HFFc6 (cell line): ENCODE data around the gene SSR4. TPM values are rescaled to one million over a fixed set of nuclear protein-coding genes. Genes with fewer than 3 reads are reported as not detected.
"Not testable (repeated sequence)": the region's sequence is repeated elsewhere in the genome, so short reads cannot be mapped to it uniquely, and the experiment has no call there.

ENCODE experiments used
- DNase-seq: peaks from one replicate; pipeline ENCODE4 v3.0.0-alpha.2; 2018
- H3K27ac Mint-ChIP-seq: 2 replicates; pipeline ENCODE4 v1.8.0; 2020; ENCODE audit warnings: mild to moderate bottlenecking, mixed read lengths
- H3K27me3 Mint-ChIP-seq: 2 replicates; pipeline ENCODE4 v1.8.0; 2021; ENCODE audit warnings: mild to moderate bottlenecking, moderate library complexity, mixed read lengths; ENCODE audit not compliant: insufficient read depth
- H3K36me3 Mint-ChIP-seq: 2 replicates; pipeline ENCODE4 v1.8.0; 2021; ENCODE audit warnings: low read depth, mixed read lengths
- H3K4me1 Mint-ChIP-seq: 2 replicates; pipeline ENCODE4 v1.8.0; 2020; ENCODE audit warnings: low read depth, mixed read lengths
- H3K4me3 Mint-ChIP-seq: 2 replicates; pipeline ENCODE4 v1.8.0; 2020; ENCODE audit warnings: mild to moderate bottlenecking, moderate library complexity, mixed read lengths
- H3K9me3 Mint-ChIP-seq: 2 replicates; pipeline ENCODE4 v1.8.0; 2020; ENCODE audit warnings: mild to moderate bottlenecking, mixed read lengths
- long read RNA-seq: library from polyadenylated mRNA; unstranded; transcript quantifications from one replicate; pipeline ENCODE4 v2.0.0, GENCODE V29; 2019
- total RNA-seq, 6 experiments: library from RNA; stranded (reverse); fragmentation: NEBNext Ultra II Directional; extraction: Animal tissue kit (Norgen Biotek cat#: 25700); gene quantifications; 2 replicates in 1 of 6; 3 replicates in 5 of 6; pipeline ENCODE4 v1.2.3, GENCODE V29; 2021
- TF ChIP-seq, protein P1 (sequence below): fragments of 200-600 bp; sonication (generic); IDR thresholded peaks from 2 replicates; pipeline ENCODE4 v1.5.0; 2021; ENCODE audit warnings: antibody characterized with exemption, mild to moderate bottlenecking

SSR4 gene
- total RNA-seq: 100 to 1,000 TPM; 171 to 247 (median 182) TPM
- long read RNA-seq, transcript SSR4-203 (6 exons, 643 nt): major isoform, 247 of 271 reads
- long read RNA-seq, partial matches to known transcripts: 6 of 271 reads
- long read RNA-seq, other reads (novel, unspliced or antisense): 9 of 271 reads

DNA sequence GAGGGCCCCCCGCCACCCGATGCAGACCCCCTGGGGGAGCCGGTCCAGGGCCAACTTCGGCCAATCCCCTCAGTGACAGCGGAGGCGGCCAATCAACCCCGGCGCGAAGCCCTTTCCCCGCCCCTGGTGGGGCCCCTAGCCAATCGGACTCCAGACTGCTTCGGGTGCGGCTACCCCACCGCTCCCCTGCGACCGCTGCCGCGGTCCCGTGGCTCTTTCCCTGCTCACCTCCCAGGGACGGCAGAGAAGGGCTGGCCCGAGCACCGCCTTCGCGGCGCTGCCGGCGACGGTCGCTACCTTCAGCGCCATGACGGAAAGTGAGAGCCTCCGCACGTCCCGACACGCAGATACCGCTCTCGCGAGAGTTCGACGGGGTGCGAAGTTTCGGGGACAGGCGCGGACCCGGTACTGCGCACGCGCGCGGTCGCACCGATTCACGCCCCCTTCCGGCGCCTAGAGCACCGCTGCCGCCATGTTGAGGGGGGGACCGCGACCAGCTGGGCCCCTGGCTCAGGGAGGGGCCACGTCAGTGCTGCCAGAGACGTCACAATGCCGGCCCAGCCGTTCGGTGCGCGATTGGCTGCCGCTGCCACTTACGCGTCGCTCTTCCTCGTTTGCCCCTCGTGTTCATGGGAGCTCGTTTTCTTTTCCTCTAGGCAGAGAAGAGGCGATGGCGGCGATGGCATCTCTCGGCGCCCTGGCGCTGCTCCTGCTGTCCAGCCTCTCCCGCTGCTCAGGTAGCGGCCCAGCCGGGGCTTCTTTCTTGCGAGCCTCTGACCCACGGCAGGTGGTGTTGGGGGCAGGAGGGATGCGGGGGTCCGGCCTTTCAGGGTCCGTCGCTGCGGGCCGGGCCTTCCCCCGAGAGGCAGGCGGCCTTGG, at the start of gene SSR4, which contains the start of gene IDH3G:
Gene SSR4, plus strand, starts transcription at position 651 of the 879 bp plus-strand sequence. Its CDS starts 20 bp downstream, at position 671.
Gene IDH3G, minus strand, starts transcription at position 358 of the 879 bp plus-strand sequence. Its CDS starts 49 bp downstream, at position 309.
- Mint-ChIP-seq H3K36me3 (peaks cover 4% of the 10 kb centered on the region), H3K4me3 (peak within 1 kb of the TSS; percentile 95), H3K4me1 (peaks cover 18% of the 10 kb centered on the region)

DNA sequence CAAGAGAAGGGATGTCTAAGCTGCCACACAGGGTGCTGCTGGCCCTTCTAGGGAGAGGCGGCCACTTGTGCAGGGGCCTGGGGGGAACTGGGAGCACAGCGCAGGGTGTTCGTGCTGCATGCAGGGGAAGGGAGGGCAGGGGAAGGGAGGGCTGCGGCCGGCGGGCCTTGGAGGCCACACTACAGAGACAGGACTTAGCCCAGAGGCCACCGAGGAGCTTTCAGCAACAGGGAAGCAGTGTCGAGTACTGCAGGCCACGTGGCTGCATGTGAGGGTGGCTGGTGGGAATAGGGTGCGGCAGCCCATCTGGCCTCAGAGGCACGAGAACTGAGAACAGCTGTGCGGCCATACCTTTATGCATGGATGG, 49.4 kb upstream of the SSR4 start:
- H3K4me3 Mint-ChIP-seq: not testable (repeated sequence)

More for the DNA sequence above, at the start of gene SSR4, which contains the start of gene IDH3G:
- H3K9me3 Mint-ChIP-seq: no peaks in the 10 kb centered on the region
- peak within 1 kb of the TSS; percentile 92 for H3K27ac Mint-ChIP-seq
- DNase-seq: peak; percentile 85
- TF ChIP-seq, protein P1, sequence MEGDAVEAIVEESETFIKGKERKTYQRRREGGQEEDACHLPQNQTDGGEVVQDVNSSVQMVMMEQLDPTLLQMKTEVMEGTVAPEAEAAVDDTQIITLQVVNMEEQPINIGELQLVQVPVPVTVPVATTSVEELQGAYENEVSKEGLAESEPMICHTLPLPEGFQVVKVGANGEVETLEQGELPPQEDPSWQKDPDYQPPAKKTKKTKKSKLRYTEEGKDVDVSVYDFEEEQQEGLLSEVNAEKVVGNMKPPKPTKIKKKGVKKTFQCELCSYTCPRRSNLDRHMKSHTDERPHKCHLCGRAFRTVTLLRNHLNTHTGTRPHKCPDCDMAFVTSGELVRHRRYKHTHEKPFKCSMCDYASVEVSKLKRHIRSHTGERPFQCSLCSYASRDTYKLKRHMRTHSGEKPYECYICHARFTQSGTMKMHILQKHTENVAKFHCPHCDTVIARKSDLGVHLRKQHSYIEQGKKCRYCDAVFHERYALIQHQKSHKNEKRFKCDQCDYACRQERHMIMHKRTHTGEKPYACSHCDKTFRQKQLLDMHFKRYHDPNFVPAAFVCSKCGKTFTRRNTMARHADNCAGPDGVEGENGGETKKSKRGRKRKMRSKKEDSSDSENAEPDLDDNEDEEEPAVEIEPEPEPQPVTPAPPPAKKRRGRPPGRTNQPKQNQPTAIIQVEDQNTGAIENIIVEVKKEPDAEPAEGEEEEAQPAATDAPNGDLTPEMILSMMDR: peak; percentile 54; the same call in 1 of the 2 replicates
- peaks cover 2% of the 10 kb centered on the region; the same call in 1 of the 2 replicates for H3K27me3 Mint-ChIP-seq

DNA sequence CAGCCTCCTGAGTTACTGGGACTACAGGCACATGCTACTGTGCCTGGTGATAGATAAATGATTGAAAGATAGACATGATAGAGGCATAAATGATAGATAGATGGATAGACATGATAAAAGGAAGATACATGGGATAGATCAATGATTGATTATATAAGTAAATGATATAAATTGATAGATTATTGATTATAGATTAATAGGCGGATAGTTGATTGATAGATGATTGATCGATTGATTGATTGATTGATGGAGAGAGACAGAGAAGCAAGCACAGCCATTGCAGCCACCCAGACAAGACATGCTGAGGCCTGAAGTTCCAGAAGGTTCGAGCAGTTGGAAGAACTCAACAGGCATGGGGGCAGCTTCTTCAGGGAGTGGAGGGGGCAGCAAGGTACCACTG, 48.1 kb upstream of the SSR4 start:
- no peak for DNase-seq
- Mint-ChIP-seq H3K4me1 (no peaks in the 10 kb centered on the region), H3K27ac (no peak overlapping the region), H3K9me3 (no peaks in the 10 kb centered on the region; the same call in 1 of the 2 replicates), H3K27me3 (peaks cover 17% of the 10 kb centered on the region), H3K36me3 (no peaks in the 10 kb centered on the region), H3K4me3 (no peak overlapping the region)
- TF ChIP-seq, protein P1: no peak

More for the DNA sequence above, 49.4 kb upstream of the SSR4 start:
- not testable (repeated sequence) for H3K9me3 Mint-ChIP-seq, H3K4me1 Mint-ChIP-seq, DNase-seq, H3K27ac Mint-ChIP-seq, H3K36me3 Mint-ChIP-seq
- H3K27me3 Mint-ChIP-seq: peaks cover 15% of the 10 kb centered on the region

DNA sequence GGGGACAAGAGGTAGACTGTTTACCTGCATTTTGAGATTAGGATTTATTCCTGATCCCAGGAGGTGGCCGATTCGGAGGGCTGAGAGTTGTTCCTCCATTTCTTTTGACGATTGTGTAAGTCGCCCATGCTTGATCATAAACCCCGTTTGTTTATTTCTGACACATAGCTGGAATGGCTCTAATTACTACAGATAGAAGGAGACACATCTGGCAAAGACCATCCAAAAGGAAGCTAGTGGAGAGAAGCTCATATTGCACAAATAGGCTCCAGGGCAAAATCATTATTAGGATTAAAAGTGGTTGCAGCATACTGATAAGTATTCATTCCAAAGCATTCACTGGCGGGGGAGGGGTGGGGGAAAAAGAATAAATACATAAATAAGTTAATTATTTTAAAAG, 47.5 kb upstream of the SSR4 start:
- not testable (repeated sequence) for H3K27ac Mint-ChIP-seq, H3K9me3 Mint-ChIP-seq, H3K4me1 Mint-ChIP-seq, DNase-seq, H3K4me3 Mint-ChIP-seq, H3K36me3 Mint-ChIP-seq
- peaks cover 17% of the 10 kb centered on the region for H3K27me3 Mint-ChIP-seq

DNA sequence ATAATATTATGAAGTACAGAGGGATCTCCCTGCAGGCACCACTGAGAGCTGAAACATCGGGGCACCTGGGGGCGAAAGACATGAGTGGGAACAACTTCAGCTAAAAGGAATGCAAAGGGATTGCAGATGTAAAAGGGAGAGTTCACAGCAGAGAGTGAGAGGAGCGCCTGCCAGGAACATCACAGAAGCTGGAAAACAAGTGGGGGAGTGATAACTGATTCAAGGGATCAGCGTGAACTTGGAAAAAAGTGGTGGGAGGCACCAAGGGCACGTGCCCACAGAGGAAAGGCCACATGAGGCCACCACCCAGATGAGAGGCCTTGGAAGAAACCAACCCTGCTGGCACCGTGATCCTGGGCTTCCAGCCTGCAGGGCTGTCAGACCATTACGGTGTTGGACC, 45.5 kb upstream of the SSR4 start:
- H3K27me3 Mint-ChIP-seq: peaks cover 21% of the 10 kb centered on the region
- not testable (repeated sequence) for H3K9me3 Mint-ChIP-seq, DNase-seq, H3K4me1 Mint-ChIP-seq, H3K27ac Mint-ChIP-seq, H3K4me3 Mint-ChIP-seq, H3K36me3 Mint-ChIP-seq

DNA sequence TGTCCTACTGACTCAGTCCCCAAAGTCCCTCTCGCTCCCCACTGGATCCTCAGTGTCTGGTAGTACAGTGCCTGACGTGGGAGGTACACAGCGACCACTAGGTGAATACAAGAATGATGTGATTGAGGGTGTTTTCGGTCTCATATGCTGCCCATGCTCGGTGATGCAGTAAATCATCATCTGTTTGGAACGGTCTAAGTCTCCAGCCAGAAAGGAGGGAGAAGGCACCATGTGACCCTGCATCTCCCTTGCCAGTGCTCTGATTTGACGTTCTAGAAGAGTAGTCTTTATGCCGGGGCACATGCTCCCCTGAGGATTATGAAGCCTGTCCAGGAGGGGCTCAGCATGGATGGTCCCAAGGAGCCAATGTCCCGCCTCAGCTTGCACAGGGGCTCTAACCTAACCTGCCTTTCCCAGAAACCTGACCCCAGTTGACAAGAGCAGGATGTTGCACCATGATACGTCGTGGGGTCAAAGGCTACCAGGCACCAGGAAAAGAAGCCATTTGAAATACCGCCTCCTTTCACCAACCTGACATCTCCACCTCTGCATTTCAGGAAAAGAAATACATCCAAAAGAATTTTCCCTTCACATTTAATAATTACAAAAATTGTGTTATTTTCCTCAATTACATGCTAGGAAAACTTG, 44.2 kb upstream of the SSR4 start:
- TF ChIP-seq, protein P1: no peak
- Mint-ChIP-seq H3K27me3 (peaks cover 21% of the 10 kb centered on the region), H3K27ac (no peak overlapping the region), H3K4me3 (no peak overlapping the region), H3K4me1 (no peaks in the 10 kb centered on the region), H3K9me3 (no peaks in the 10 kb centered on the region; the same call in 1 of the 2 replicates), H3K36me3 (no peaks in the 10 kb centered on the region)
- no peak for DNase-seq
